ENCODE measurements around the gene SMARCAL1. TPM values are rescaled to one million over a fixed set of nuclear protein-coding genes. Genes with fewer than 3 reads are reported as not detected.

The SMARCAL1 gene
- polyA plus RNA-seq, 2 donors: 5.4 to 6.7 TPM

- Histone ChIP-seq H3K27ac (ENCODE audit: low read depth in 2 of 2, low read length in 1 of 2) (no peak overlapping the region), H3K4me3 (ENCODE audit: low read depth in 1 of 2, low read length in 2 of 2) (no peak overlapping the region), H3K9me3 (ENCODE audit: control insufficient read depth in 2 of 2, insufficient read depth in 1 of 2, low read depth in 1 of 2, low read length in 1 of 2) (no peaks in the 10 kb centered on the region), H3K4me1 (ENCODE audit: control insufficient read depth in 2 of 2, insufficient read depth in 2 of 2, low read length in 1 of 2) (no peaks in the 10 kb centered on the region), H3K27me3 (ENCODE audit: control insufficient read depth in 1 of 2, insufficient read depth in 2 of 2, low read length in 2 of 2) (no peaks in the 10 kb centered on the region), H3K36me3 (ENCODE audit: control insufficient read depth in 2 of 2, insufficient read depth in 2 of 2, low read length in 1 of 2) (peaks cover 16 to 21% of the 10 kb centered on the region in 2 donors)
- 82 to 85% methylated on average over 5 of the region's 5 CpGs for WGBS, 2 donors
Measured at GRCh38 chr2:216445501-216445900, 33.2 kb downstream of the SMARCAL1 start.

GRCh38 chr2:216446343-216446742, 34.1 kb downstream of the SMARCAL1 start:
- no peaks in the 10 kb centered on the region for H3K9me3 ChIP-seq (ENCODE audit: control insufficient read depth in 2 of 2, insufficient read depth in 1 of 2, low read depth in 1 of 2, low read length in 1 of 2)
- no peaks in the 10 kb centered on the region for H3K4me1 ChIP-seq (ENCODE audit: control insufficient read depth in 2 of 2, insufficient read depth in 2 of 2, low read length in 1 of 2)
- 89 to 95% methylated on average over 2 of the region's 2 CpGs for WGBS, 2 donors
- no peak overlapping the region for H3K27ac ChIP-seq (ENCODE audit: low read depth in 2 of 2, low read length in 1 of 2)
- peaks cover 17 to 26% of the 10 kb centered on the region in 2 donors for H3K36me3 ChIP-seq (ENCODE audit: control insufficient read depth in 2 of 2, insufficient read depth in 2 of 2, low read length in 1 of 2)
- H3K27me3 ChIP-seq (ENCODE audit: control insufficient read depth in 1 of 2, insufficient read depth in 2 of 2, low read length in 2 of 2): no peaks in the 10 kb centered on the region
- no peak overlapping the region for H3K4me3 ChIP-seq (ENCODE audit: low read depth in 1 of 2, low read length in 2 of 2)

GRCh38 chr2:216447293-216447692, 35.0 kb downstream of the SMARCAL1 start:
- Histone ChIP-seq H3K36me3 (ENCODE audit: control insufficient read depth in 2 of 2, insufficient read depth in 2 of 2, low read length in 1 of 2) (peaks cover 17 to 26% of the 10 kb centered on the region in 2 donors), H3K27ac (ENCODE audit: low read depth in 2 of 2, low read length in 1 of 2) (no peak overlapping the region), H3K9me3 (ENCODE audit: control insufficient read depth in 2 of 2, insufficient read depth in 1 of 2, low read depth in 1 of 2, low read length in 1 of 2) (no peaks in the 10 kb centered on the region), H3K27me3 (ENCODE audit: control insufficient read depth in 1 of 2, insufficient read depth in 2 of 2, low read length in 2 of 2) (no peaks in the 10 kb centered on the region), H3K4me1 (ENCODE audit: control insufficient read depth in 2 of 2, insufficient read depth in 2 of 2, low read length in 1 of 2) (no peaks in the 10 kb centered on the region), H3K4me3 (ENCODE audit: low read depth in 1 of 2, low read length in 2 of 2) (no peak overlapping the region)
- 95 to 97% methylated on average over 3 of the region's 3 CpGs for WGBS, 2 donors

- Histone ChIP-seq H3K36me3 (ENCODE audit: control insufficient read depth in 2 of 2, insufficient read depth in 2 of 2, low read length in 1 of 2) (peaks cover 17 to 31% of the 10 kb centered on the region in 2 donors), H3K9me3 (ENCODE audit: control insufficient read depth in 2 of 2, insufficient read depth in 1 of 2, low read depth in 1 of 2, low read length in 1 of 2) (no peaks in the 10 kb centered on the region), H3K27me3 (ENCODE audit: control insufficient read depth in 1 of 2, insufficient read depth in 2 of 2, low read length in 2 of 2) (no peaks in the 10 kb centered on the region), H3K4me3 (ENCODE audit: low read depth in 1 of 2, low read length in 2 of 2) (no peak overlapping the region), H3K27ac (ENCODE audit: low read depth in 2 of 2, low read length in 1 of 2) (no peak overlapping the region), H3K4me1 (ENCODE audit: control insufficient read depth in 2 of 2, insufficient read depth in 2 of 2, low read length in 1 of 2) (no peaks in the 10 kb centered on the region)
Measured at GRCh38 chr2:216448829-216449228, 36.5 kb downstream of the SMARCAL1 start.

- no peak overlapping the region for H3K4me3 ChIP-seq (ENCODE audit: low read depth in 1 of 2, low read length in 2 of 2)
- H3K27ac ChIP-seq (ENCODE audit: low read depth in 2 of 2, low read length in 1 of 2): no peak overlapping the region
- H3K9me3 ChIP-seq (ENCODE audit: control insufficient read depth in 2 of 2, insufficient read depth in 1 of 2, low read depth in 1 of 2, low read length in 1 of 2): no peaks in the 10 kb centered on the region
- H3K27me3 ChIP-seq (ENCODE audit: control insufficient read depth in 1 of 2, insufficient read depth in 2 of 2, low read length in 2 of 2): no peaks in the 10 kb centered on the region
- no peaks in the 10 kb centered on the region for H3K4me1 ChIP-seq (ENCODE audit: control insufficient read depth in 2 of 2, insufficient read depth in 2 of 2, low read length in 1 of 2)
- peaks cover 22 to 27% of the 10 kb centered on the region in 2 donors for H3K36me3 ChIP-seq (ENCODE audit: control insufficient read depth in 2 of 2, insufficient read depth in 2 of 2, low read length in 1 of 2)
Measured at GRCh38 chr2:216450346-216450745, 38.1 kb downstream of the SMARCAL1 start.

GRCh38 chr2:216450784-216451183, 38.5 kb downstream of the SMARCAL1 start:
- peaks cover 23 to 27% of the 10 kb centered on the region in 2 donors for H3K36me3 ChIP-seq (ENCODE audit: control insufficient read depth in 2 of 2, insufficient read depth in 2 of 2, low read length in 1 of 2)

GRCh38 chr2:216453955-216454614, 41.8 kb downstream of the SMARCAL1 start:
- no peak overlapping the region for H3K27ac ChIP-seq (ENCODE audit: low read depth in 2 of 2, low read length in 1 of 2)
- 99% methylated on average over 4 of the region's 4 CpGs for WGBS, 2 donors
- H3K4me1 ChIP-seq (ENCODE audit: control insufficient read depth in 2 of 2, insufficient read depth in 2 of 2, low read length in 1 of 2): no peaks in the 10 kb centered on the region
- H3K9me3 ChIP-seq (ENCODE audit: control insufficient read depth in 2 of 2, insufficient read depth in 1 of 2, low read depth in 1 of 2, low read length in 1 of 2): no peaks in the 10 kb centered on the region
- H3K36me3 ChIP-seq (ENCODE audit: control insufficient read depth in 2 of 2, insufficient read depth in 2 of 2, low read length in 1 of 2): peaks cover 14 to 16% of the 10 kb centered on the region in 2 donors
- H3K4me3 ChIP-seq (ENCODE audit: low read depth in 1 of 2, low read length in 2 of 2): no peak overlapping the region
- H3K27me3 ChIP-seq (ENCODE audit: control insufficient read depth in 1 of 2, insufficient read depth in 2 of 2, low read length in 2 of 2): no peaks in the 10 kb centered on the region

More at GRCh38 chr2:216450784-216451183, 38.5 kb downstream of the SMARCAL1 start:
- no peaks in the 10 kb centered on the region for H3K9me3 ChIP-seq (ENCODE audit: control insufficient read depth in 2 of 2, insufficient read depth in 1 of 2, low read depth in 1 of 2, low read length in 1 of 2)
- H3K27ac ChIP-seq (ENCODE audit: low read depth in 2 of 2, low read length in 1 of 2): no peak overlapping the region
- no peaks in the 10 kb centered on the region for H3K4me1 ChIP-seq (ENCODE audit: control insufficient read depth in 2 of 2, insufficient read depth in 2 of 2, low read length in 1 of 2)
- H3K4me3 ChIP-seq (ENCODE audit: low read depth in 1 of 2, low read length in 2 of 2): no peak overlapping the region
- no peaks in the 10 kb centered on the region for H3K27me3 ChIP-seq (ENCODE audit: control insufficient read depth in 1 of 2, insufficient read depth in 2 of 2, low read length in 2 of 2)
- WGBS, 2 donors: 96% methylated on average over 7 of the region's 7 CpGs

GRCh38 chr2:216463148-216463547, 50.9 kb downstream of the SMARCAL1 start:
- Histone ChIP-seq H3K4me1 (ENCODE audit: control insufficient read depth in 2 of 2, insufficient read depth in 2 of 2, low read length in 1 of 2) (no peaks in the 10 kb centered on the region), H3K36me3 (ENCODE audit: control insufficient read depth in 2 of 2, insufficient read depth in 2 of 2, low read length in 1 of 2) (peaks cover 0 to 13% of the 10 kb centered on the region in 2 donors), H3K9me3 (ENCODE audit: control insufficient read depth in 2 of 2, insufficient read depth in 1 of 2, low read depth in 1 of 2, low read length in 1 of 2) (no peaks in the 10 kb centered on the region), H3K27ac (ENCODE audit: low read depth in 2 of 2, low read length in 1 of 2) (no peak overlapping the region), H3K27me3 (ENCODE audit: control insufficient read depth in 1 of 2, insufficient read depth in 2 of 2, low read length in 2 of 2) (no peaks in the 10 kb centered on the region), H3K4me3 (ENCODE audit: low read depth in 1 of 2, low read length in 2 of 2) (no peak overlapping the region)
- 89 to 98% methylated on average over 2 of the region's 2 CpGs for WGBS, 2 donors

- Histone ChIP-seq H3K4me1 (ENCODE audit: control insufficient read depth in 2 of 2, insufficient read depth in 2 of 2, low read length in 1 of 2) (no peaks in the 10 kb centered on the region), H3K27me3 (ENCODE audit: control insufficient read depth in 1 of 2, insufficient read depth in 2 of 2, low read length in 2 of 2) (no peaks in the 10 kb centered on the region), H3K27ac (ENCODE audit: low read depth in 2 of 2, low read length in 1 of 2) (no peak overlapping the region), H3K9me3 (ENCODE audit: control insufficient read depth in 2 of 2, insufficient read depth in 1 of 2, low read depth in 1 of 2, low read length in 1 of 2) (no peaks in the 10 kb centered on the region), H3K4me3 (ENCODE audit: low read depth in 1 of 2, low read length in 2 of 2) (no peak overlapping the region), H3K36me3 (ENCODE audit: control insufficient read depth in 2 of 2, insufficient read depth in 2 of 2, low read length in 1 of 2) (peaks cover 0 to 13% of the 10 kb centered on the region in 2 donors)
- 93 to 94% methylated on average over 6 of the region's 6 CpGs for WGBS, 2 donors
Measured at GRCh38 chr2:216464104-216464720, 51.9 kb downstream of the SMARCAL1 start.

Data from esophagus (tissue), 2 donors.